KOPT-K1 (cell line): ENCODE data around the gene NEK4.

Source experiments
- H3K27ac ChIP-seq: fragments of 200-600 bp; sonication (generic); 2 replicates; pipeline ENCODE4 v1.5.1; 2016; ENCODE audit warnings: antibody characterized with exemption, mild to moderate bottlenecking, low read depth, low read length; ENCODE audit not compliant: poor library complexity, severe bottlenecking
- H3K36me3 ChIP-seq: fragments of 200-600 bp; sonication (generic); 2 replicates; pipeline ENCODE4 v1.5.1; 2017; ENCODE audit warnings: antibody characterized with exemption, mild to moderate bottlenecking, low read length, moderate library complexity; ENCODE audit not compliant: insufficient read depth
- H3K9me3 ChIP-seq: fragments of 200-600 bp; sonication (generic); 2 replicates; pipeline ENCODE4 v1.5.1; 2017; ENCODE audit warnings: antibody characterized with exemption, low read length, mild to moderate bottlenecking; ENCODE audit not compliant: insufficient read depth, poor library complexity, severe bottlenecking

The NEK4 gene

DNA sequence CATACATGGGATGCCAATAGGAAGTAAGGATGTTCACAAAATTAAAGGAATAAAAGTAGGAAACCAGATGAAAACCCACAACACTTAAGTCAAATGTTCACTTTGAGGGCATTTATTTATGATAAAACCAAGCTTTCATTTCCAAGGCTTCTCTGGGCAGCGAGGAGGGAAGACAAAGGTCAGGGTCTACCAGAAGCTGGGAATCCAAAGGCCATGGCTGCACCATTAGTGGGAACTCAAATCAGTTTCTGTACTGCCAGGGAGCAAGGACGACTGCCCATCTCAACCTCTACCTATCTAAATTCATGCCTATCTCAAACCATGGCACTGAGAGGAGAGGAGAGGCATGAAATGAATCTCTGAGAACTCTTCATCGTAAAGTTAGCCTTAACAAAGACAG is 107.6 kb downstream of the NEK4 start:
- no peak overlapping the region for H3K27ac ChIP-seq
- peaks cover 98% of the 10 kb centered on the region for H3K36me3 ChIP-seq
- no peaks in the 10 kb centered on the region for H3K9me3 ChIP-seq

DNA sequence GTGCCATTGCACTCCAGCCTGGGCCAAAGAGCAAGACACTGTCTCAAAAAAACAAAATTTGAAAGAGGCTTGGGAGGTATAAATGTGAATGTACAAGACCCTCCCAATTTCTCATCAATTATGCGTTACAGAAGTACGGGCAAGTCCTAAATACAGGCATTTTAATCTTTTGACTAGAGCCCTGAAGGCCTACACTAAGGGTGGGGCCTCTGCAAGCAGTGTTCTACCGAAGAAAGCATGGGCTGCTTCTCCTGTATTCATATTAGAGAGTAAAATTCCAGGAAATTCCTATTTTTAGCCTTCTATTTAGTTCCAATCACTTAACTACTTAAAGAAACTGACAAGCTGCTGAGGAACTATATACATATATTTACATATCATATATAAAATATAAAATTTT is 110.7 kb downstream of the NEK4 start:
- Histone ChIP-seq H3K36me3 (peaks cover 98% of the 10 kb centered on the region), H3K27ac (no peak overlapping the region), H3K9me3 (no peaks in the 10 kb centered on the region)
